HepG2 (cell line): ENCODE results near the gene ZSCAN23. TPM values are rescaled to one million over a fixed set of nuclear protein-coding genes. Genes with fewer than 3 reads are reported as not detected.

Source experiments
- ATF7 ChIP-seq, 2 experiments: fragments of 450-650 bp in 1 of 2; sonication (generic) in 1 of 2; formaldehyde crosslinking in 1 of 2; IDR thresholded peaks; 2 replicates each; pipeline versions ENCODE4 v1.4.0 to v1.6.1; 2016 to 2020; ENCODE audit warnings: antibody characterized with exemption in 1 of 2, mild to moderate bottlenecking in 1 of 2, missing genetic modification reagents in 1 of 2
- CREM ChIP-seq, 2 experiments: sonication (generic) in 1 of 2; formaldehyde crosslinking in 1 of 2; IDR thresholded peaks; 2 replicates each; pipeline versions ENCODE4 v1.4.0 to v1.6.1; 2016 to 2020; ENCODE audit warnings: antibody characterized with exemption in 1 of 2, mild to moderate bottlenecking in 1 of 2, missing genetic modification reagents in 1 of 2
- ELF4 ChIP-seq: sonication (generic); formaldehyde crosslinking; IDR thresholded peaks from 2 replicates; pipeline ENCODE4 v1.5.0; 2020; ENCODE audit warnings: missing genetic modification reagents, mild to moderate bottlenecking, moderate library complexity, borderline replicate concordance
- HDAC6 ChIP-seq: fragments of 200-600 bp; sonication (generic); IDR thresholded peaks from 2 replicates; pipeline ENCODE4 v1.7.0; 2017; ENCODE audit warnings: mild to moderate bottlenecking, antibody characterized with exemption, low read length, low read depth
- KAT7 ChIP-seq: IDR thresholded peaks from 2 replicates; pipeline ENCODE4 v1.6.1; 2018; ENCODE audit warnings: borderline replicate concordance, missing compliant biosample characterization
- PRPF4 ChIP-seq: fragments of 200-400 bp; formaldehyde crosslinking; IDR thresholded peaks from 2 replicates; pipeline ENCODE4 v1.6.1; 2016; ENCODE audit warnings: low read length, low read depth; ENCODE audit not compliant: poor library complexity, severe bottlenecking
- REXO4 ChIP-seq: sonication (generic); formaldehyde crosslinking; IDR thresholded peaks from 2 replicates; pipeline ENCODE4 v1.8.0; 2022; ENCODE audit warnings: missing genetic modification reagents, mild to moderate bottlenecking, borderline replicate concordance
- RORA ChIP-seq: sonication (generic); formaldehyde crosslinking; IDR thresholded peaks from 2 replicates; pipeline ENCODE4 v1.5.0; 2020; ENCODE audit warnings: mild to moderate bottlenecking, missing genetic modification reagents, moderate library complexity
- ZBTB1 ChIP-seq: sonication (generic); formaldehyde crosslinking; IDR thresholded peaks from 2 replicates; pipeline ENCODE4 v1.4.0; 2020; ENCODE audit warnings: missing genetic modification reagents, borderline replicate concordance
- ZBTB7A ChIP-seq: sonication (generic); formaldehyde crosslinking; IDR thresholded peaks from 2 replicates; pipeline ENCODE4 v1.8.0; 2022; ENCODE audit warnings: mild to moderate bottlenecking, missing genetic modification reagents
- ZFP82 ChIP-seq: sonication (generic); formaldehyde crosslinking; IDR thresholded peaks from 2 replicates; pipeline ENCODE4 v1.5.1; 2020; ENCODE audit warnings: mild to moderate bottlenecking, missing genetic modification reagents, borderline replicate concordance
- ZNF138 ChIP-seq: sonication (generic); formaldehyde crosslinking; IDR thresholded peaks from 2 replicates; pipeline ENCODE4 v1.5.0; 2020; ENCODE audit warnings: mild to moderate bottlenecking, low read depth, missing genetic modification reagents
- ZNF251 ChIP-seq: sonication (generic); formaldehyde crosslinking; IDR thresholded peaks from 2 replicates; pipeline ENCODE4 v1.9.0; 2021; ENCODE audit warnings: mild to moderate bottlenecking, missing genetic modification reagents
- ZNF30 ChIP-seq: sonication (generic); formaldehyde crosslinking; IDR thresholded peaks from 2 replicates; pipeline ENCODE4 v1.5.0; 2020; ENCODE audit warnings: mild to moderate bottlenecking, missing genetic modification reagents
- ZNF550 ChIP-seq: sonication (generic); formaldehyde crosslinking; IDR thresholded peaks from 2 replicates; pipeline ENCODE4 v1.4.0; 2020; ENCODE audit warnings: mild to moderate bottlenecking, missing genetic modification reagents, borderline replicate concordance
- ZNF567 ChIP-seq: sonication (generic); formaldehyde crosslinking; IDR thresholded peaks from 2 replicates; pipeline ENCODE4 v1.8.1; 2023; ENCODE audit warnings: mild to moderate bottlenecking, missing genetic modification reagents, borderline replicate concordance
- ZNF598 ChIP-seq: sonication (generic); formaldehyde crosslinking; IDR thresholded peaks from 2 replicates; pipeline ENCODE4 v1.5.1; 2020; ENCODE audit warnings: mild to moderate bottlenecking, missing genetic modification reagents, borderline replicate concordance
- ZNF652 ChIP-seq: IDR thresholded peaks from 2 replicates; pipeline ENCODE4 v1.6.1; 2016; ENCODE audit warnings: low read depth, borderline replicate concordance
- ZNF724P ChIP-seq: sonication (generic); formaldehyde crosslinking; IDR thresholded peaks from 2 replicates; pipeline ENCODE4 v1.8.0; 2022; ENCODE audit warnings: missing genetic modification reagents, borderline replicate concordance
- ZSCAN22 ChIP-seq: sonication (generic); formaldehyde crosslinking; IDR thresholded peaks from 2 replicates; pipeline ENCODE4 v1.4.0; 2020; ENCODE audit warnings: mild to moderate bottlenecking, missing genetic modification reagents
- polyA plus RNA-seq, 8 experiments: library from polyadenylated mRNA; depleted of rRNA in 3 of 8; stranded (reverse) in 7 of 8; unstranded in 1 of 8; fragments of >200 nt; fragmentation: Illumina TruSeq in 4 of 8; extraction: Trizol in 4 of 8; gene quantifications; 2 replicates each; pipeline versions ENCODE4 v1.2.1 to v1.2.3, GENCODE V29; 2011 to 2016; ENCODE audit warnings: low read depth in 4 of 8, missing spikeins in 1 of 8, mixed read lengths in 1 of 8; ENCODE audit not compliant: insufficient read depth in 1 of 8
- total RNA-seq, 5 experiments: library from RNA; depleted of rRNA; stranded (reverse); fragments of >200 nt; fragmentation: Illumina TruSeq; extraction: Trizol; gene quantifications; 2 replicates each; pipeline ENCODE4 v1.2.3, GENCODE V29; 2016; ENCODE audit warnings: low read depth in 1 of 5
- TF ChIP-seq, protein P1 (sequence below): sonication (generic); formaldehyde crosslinking; conservative IDR thresholded peaks from 2 replicates; pipeline ENCODE4 v1.8.1; 2023; ENCODE audit warnings: missing genetic modification reagents
- TF ChIP-seq, protein P2 (sequence below): sonication (generic); formaldehyde crosslinking; IDR thresholded peaks from 2 replicates; pipeline ENCODE4 v1.4.0; 2020; ENCODE audit warnings: missing genetic modification reagents
- TF ChIP-seq, protein P3 (sequence below): sonication (generic); formaldehyde crosslinking; IDR thresholded peaks from 2 replicates; pipeline ENCODE4 v1.5.0; 2020; ENCODE audit warnings: mild to moderate bottlenecking, missing genetic modification reagents
- TF ChIP-seq, protein P4 (sequence below): sonication (generic); IDR thresholded peaks from 2 replicates; pipeline ENCODE4 v1.6.1; 2016; ENCODE audit warnings: low read depth, borderline replicate concordance

ZSCAN23 gene
- total and polyA plus RNA-seq, 2 of the 13 experiments (the other 11 are each of a cell fraction or from before 2014, with no cell fraction given) = 0.29 to 1.2 TPM

DNA sequence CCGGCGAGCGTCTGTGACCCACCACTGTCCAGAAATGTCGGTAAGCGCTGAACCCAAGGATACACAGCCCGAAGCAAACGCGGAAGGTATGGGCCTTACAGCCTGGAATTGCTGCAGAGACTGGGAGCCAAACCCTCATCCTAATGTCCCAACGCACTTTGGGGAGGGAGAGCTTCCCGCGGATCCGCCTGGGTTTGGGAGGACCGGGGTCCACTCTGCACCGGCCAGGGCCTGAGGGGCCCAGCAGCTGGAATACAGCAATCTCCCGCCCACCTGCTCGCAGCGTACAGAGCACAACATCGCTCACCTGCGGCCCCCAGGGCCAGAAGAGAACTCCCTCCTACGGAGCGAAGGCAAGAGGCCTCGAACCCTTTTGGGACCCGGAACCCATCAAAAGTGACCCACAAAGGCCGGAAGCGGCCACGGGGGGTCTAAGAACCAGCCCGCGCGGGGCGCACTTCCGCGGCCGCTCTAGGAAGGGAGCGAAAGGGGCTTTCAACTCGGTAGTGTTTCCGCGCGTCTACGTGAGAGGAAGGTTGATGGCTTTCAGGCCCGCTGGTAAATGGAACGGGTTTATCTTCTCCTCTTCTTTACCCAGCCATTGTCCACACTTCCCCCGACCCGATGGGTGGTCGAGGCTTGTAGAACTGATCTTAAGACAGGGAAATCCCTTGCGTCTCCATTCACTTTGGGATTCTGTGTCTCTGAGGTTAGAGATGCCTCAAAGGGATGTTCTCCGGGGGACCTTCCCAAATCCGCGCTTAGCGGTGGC is 43.8 kb downstream of the ZSCAN23 start, which contains the start of gene ZSCAN12 (continued):
- no peak for TF ChIP-seq ZFP82
- TF ChIP-seq, protein P1, sequence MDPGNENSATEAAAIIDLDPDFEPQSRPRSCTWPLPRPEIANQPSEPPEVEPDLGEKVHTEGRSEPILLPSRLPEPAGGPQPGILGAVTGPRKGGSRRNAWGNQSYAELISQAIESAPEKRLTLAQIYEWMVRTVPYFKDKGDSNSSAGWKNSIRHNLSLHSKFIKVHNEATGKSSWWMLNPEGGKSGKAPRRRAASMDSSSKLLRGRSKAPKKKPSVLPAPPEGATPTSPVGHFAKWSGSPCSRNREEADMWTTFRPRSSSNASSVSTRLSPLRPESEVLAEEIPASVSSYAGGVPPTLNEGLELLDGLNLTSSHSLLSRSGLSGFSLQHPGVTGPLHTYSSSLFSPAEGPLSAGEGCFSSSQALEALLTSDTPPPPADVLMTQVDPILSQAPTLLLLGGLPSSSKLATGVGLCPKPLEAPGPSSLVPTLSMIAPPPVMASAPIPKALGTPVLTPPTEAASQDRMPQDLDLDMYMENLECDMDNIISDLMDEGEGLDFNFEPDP (CRISPR knock-in tag) = 0 out of 2 replicates have a peak, but pooled peaks have one; percentile 58
- peak; percentile 79 for TF ChIP-seq CREM (IDR thresholded peaks at IDR 0.05)
- peak; percentile 12; the same call in 1 of the 2 replicates for TF ChIP-seq CREM (CRISPR knock-in tag; IDR thresholded peaks at IDR 0.05)
- TF ChIP-seq PRPF4 = no peak
- TF ChIP-seq, protein P2, sequence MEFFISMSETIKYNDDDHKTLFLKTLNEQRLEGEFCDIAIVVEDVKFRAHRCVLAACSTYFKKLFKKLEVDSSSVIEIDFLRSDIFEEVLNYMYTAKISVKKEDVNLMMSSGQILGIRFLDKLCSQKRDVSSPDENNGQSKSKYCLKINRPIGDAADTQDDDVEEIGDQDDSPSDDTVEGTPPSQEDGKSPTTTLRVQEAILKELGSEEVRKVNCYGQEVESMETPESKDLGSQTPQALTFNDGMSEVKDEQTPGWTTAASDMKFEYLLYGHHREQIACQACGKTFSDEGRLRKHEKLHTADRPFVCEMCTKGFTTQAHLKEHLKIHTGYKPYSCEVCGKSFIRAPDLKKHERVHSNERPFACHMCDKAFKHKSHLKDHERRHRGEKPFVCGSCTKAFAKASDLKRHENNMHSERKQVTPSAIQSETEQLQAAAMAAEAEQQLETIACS (CRISPR knock-in tag) = peak; percentile 53; the same call in 1 of the 2 replicates
- no peak for TF ChIP-seq ZBTB7A (CRISPR knock-in tag)
- TF ChIP-seq HDAC6 = no peak
- no peak for TF ChIP-seq ZNF251
- TF ChIP-seq ZNF724P (CRISPR knock-in tag) = no peak; the same call in 1 of the 2 replicates
- TF ChIP-seq ZSCAN22 (CRISPR knock-in tag) = no peak
- peak; percentile 81; the same call in 1 of the 2 replicates for TF ChIP-seq REXO4 (CRISPR knock-in tag)
- TF ChIP-seq ZNF652 = peak; percentile 66; the same call in 1 of the 2 replicates
- TF ChIP-seq ZNF598 (CRISPR knock-in tag) = peak; percentile 98
- TF ChIP-seq, protein P3, sequence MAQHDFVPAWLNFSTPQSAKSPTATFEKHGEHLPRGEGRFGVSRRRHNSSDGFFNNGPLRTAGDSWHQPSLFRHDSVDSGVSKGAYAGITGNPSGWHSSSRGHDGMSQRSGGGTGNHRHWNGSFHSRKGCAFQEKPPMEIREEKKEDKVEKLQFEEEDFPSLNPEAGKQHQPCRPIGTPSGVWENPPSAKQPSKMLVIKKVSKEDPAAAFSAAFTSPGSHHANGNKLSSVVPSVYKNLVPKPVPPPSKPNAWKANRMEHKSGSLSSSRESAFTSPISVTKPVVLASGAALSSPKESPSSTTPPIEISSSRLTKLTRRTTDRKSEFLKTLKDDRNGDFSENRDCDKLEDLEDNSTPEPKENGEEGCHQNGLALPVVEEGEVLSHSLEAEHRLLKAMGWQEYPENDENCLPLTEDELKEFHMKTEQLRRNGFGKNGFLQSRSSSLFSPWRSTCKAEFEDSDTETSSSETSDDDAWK (CRISPR knock-in tag) = no peak
- no peak; the same call in 1 of the 2 replicates for TF ChIP-seq ZNF567
- peak; percentile 98 for TF ChIP-seq KAT7 (CRISPR knock-in tag)
- 0 out of 2 replicates have a peak, but pooled peaks have one; percentile 78 for TF ChIP-seq ZNF138 (CRISPR knock-in tag)
- no peak for TF ChIP-seq RORA
- TF ChIP-seq ZNF550 (CRISPR knock-in tag) = no peak; the same call in 1 of the 2 replicates
- TF ChIP-seq, protein P4, sequence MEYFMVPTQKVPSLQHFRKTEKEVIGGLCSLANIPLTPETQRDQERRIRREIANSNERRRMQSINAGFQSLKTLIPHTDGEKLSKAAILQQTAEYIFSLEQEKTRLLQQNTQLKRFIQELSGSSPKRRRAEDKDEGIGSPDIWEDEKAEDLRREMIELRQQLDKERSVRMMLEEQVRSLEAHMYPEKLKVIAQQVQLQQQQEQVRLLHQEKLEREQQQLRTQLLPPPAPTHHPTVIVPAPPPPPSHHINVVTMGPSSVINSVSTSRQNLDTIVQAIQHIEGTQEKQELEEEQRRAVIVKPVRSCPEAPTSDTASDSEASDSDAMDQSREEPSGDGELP = no peak; the same call in none of the 2 replicates
- 0 out of 2 replicates have a peak, but pooled peaks have one; percentile 41 for TF ChIP-seq ZBTB1 (CRISPR knock-in tag)
- TF ChIP-seq ELF4 (CRISPR knock-in tag) = peak; percentile 47; the same call in 1 of the 2 replicates
- TF ChIP-seq ZNF30 (CRISPR knock-in tag) = 0 out of 2 replicates have a peak, but pooled peaks have one; percentile 57
- no peak for TF ChIP-seq ATF7 (IDR thresholded peaks at IDR 0.05)
- TF ChIP-seq ATF7 (CRISPR knock-in tag; IDR thresholded peaks at IDR 0.05) = peak; percentile 89
